Erythroblast (primary cell): ENCODE measurements around the gene PACS2.

Experiments used
- GATA1 ChIP-seq: IDR thresholded peaks from 2 replicates; pipeline ENCODE4 v1.6.1; 2011; ENCODE audit warnings: low read depth, mild to moderate bottlenecking, control low read depth, low read length, moderate library complexity
- POLR2A ChIP-seq: IDR thresholded peaks from 2 replicates; pipeline ENCODE4 v1.6.1; 2011; ENCODE audit warnings: mild to moderate bottlenecking, low read length

DNA sequence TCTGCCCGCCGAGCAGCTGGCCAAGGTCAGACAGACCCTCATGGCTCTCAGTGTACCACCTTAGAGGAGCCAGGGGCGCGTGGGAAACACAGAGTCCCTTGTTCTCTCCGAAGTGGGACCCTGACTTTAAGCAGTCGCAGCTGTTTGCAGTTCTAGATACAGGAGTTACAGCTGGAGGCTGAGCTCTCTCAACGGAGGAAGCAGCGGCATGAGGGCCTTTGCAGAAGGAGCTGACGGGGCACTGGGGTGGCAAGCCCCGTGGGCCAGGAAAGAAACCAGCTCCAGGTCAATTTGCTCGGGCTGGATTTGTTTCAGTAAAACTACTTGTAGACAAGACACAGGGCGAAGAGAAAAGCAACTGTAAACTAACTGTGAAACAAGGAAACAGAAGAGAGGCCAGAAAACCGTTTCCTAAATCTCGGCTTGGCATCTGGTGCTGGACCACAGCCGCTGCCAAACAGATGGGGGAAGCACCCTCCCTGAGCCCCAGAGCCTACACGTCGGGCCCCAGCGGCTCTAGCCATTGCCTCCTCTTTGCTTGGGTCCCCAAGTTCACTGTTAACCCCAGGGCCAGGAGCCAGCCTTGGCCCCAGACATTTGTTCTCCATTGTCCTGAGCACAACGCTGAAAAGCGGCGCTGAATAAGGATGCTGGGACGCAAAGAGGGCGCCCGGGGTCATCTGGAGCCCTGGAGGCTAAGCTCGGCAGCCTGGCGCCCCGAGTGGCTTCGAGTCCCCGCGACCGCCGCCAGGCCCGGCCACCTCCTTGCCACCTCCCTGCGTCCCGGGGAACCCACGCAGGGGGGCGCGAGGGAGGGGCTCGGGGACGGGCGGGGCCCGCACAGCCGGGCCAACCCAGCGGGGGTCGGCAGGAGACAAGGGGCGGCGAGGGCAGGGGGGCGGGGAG, 914 bp upstream of the PACS2 start:
- no peak for TF ChIP-seq POLR2A
- no peak for TF ChIP-seq GATA1
